Measurements from ENCODE around the gene CTTNBP2.

CTTNBP2 gene

GRCh38 chr7:117682681-117683385 lies 190.4 kb downstream of the CTTNBP2 start:
- FAIRE-seq, result no peak

GRCh38 chr7:117679120-117679519 lies 194.1 kb downstream of the CTTNBP2 start:
- no peak for FAIRE-seq

DNA sequence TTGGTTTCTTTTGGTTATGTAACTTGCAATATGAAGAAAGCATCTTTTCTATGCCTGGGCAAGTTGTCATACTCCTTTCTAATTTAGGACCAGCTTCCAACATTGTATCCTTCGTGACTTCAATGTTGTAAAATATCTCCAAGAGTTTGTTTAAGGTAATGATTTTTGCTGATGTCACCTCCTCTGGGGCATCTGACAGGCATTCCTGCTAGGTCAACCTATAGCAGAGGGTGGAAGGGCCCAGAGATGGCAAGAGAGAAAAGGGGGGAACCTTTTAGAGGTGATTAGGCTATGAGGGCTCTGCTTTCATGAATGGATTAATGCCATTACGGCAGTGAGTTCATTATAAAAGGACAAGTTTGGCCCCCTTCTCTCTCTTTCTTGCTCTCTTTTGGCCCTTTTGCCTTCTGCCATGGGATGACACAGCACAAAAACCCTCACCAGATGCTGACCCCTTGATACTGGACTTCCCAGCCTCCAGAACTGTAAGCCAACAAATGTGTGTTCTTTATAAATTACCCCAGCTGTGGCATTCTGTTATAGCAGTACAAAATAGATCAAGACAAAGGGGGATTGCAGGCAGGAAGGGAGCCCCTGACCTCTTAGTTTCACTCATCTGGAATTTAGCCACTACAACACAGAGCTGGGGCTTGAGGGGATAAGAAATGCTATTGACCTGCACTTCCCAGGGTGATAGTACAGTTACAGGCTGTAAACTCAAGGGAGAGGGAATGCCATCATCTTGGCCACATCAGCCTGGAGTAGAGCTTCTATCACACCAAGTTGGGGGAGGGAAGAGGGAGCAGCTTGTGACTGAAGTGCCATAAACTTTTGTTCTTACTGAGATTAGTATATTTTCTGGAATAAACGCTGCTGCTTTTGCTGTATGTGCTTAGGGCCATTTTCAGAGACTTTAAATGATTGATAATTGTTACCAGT lies 197.5 kb downstream of the CTTNBP2 start:
- no peak for FAIRE-seq

DNA sequence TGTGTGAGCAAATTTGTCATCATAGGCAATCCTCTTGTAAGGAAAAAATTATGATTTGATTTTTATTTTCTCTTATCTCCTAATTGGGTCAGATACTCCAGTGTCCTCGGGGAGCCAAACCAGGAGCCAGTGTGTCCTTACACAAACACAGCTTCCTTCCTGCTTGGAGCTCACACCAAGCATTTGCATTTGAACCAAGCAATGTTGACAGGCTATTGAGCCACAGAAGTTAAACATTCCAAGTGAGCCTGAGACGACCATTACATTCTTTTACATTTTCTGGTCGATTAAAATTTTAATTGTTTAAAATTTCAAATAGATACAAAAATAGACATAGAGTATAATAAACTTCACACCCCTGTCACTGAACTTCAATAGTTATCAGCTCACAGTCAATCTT lies 198.6 kb downstream of the CTTNBP2 start:
- no peak for FAIRE-seq

- peak; percentile 89 for FAIRE-seq
These were observed 199.4 kb downstream of the CTTNBP2 start for GRCh38 chr7:117673839-117674238.

- no peak for FAIRE-seq
These were observed 199.9 kb downstream of the CTTNBP2 start for GRCh38 chr7:117673367-117673766.

- no peak for FAIRE-seq
These were observed 200.8 kb downstream of the CTTNBP2 start for GRCh38 chr7:117672453-117672852.

- FAIRE-seq, result no peak
These were observed 203.4 kb downstream of the CTTNBP2 start for GRCh38 chr7:117669818-117670217.

GRCh38 chr7:117667456-117667855 lies 205.8 kb downstream of the CTTNBP2 start:
- no peak for FAIRE-seq

DNA sequence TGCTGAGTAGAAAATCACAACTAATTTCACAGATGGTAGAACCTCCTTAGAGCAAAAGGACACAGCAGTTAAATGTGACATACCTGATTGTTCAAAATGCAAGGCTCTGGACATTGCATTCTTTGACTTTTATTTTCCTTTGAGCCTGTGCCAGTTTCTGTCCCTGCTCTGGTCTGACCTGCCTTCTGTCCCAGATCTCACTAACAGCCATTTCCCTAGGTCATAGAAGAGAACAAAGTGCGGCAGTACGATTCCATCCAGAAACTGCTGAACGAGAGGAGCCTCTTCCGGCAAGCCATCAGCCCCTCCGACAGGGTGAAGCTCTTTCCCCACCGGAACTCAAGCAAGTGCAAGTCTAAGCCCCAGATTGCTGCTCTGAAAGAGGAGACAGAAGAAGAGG lies 206.6 kb downstream of the CTTNBP2 start:
- FAIRE-seq, result no peak

- no peak for FAIRE-seq
These were observed 207.2 kb downstream of the CTTNBP2 start for GRCh38 chr7:117666031-117666430.

DNA sequence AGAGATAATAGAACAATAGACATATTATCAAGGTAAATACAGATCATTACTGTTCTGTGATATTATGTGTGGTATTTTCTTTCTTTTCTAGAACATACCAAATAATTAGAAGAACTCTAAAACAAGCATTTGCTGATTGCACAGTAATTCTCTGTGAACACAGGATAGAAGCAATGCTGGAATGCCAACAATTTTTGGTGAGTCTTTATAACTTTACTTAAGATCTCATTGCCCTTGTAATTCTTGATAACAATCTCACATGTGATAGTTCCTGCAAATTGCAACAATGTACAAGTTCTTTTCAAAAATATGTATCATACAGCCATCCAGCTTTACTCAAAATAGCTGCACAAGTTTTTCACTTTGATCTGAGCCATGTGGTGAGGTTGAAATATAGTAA lies 207.9 kb downstream of the CTTNBP2 start:
- FAIRE-seq, result no peak

GRCh38 chr7:117664047-117664446 lies 209.2 kb downstream of the CTTNBP2 start:
- FAIRE-seq, result no peak

GRCh38 chr7:117661328-117661727 lies 211.9 kb downstream of the CTTNBP2 start:
- FAIRE-seq, result no peak
